ENCODE measurements around the gene RASA2.

Gene RASA2

DNA sequence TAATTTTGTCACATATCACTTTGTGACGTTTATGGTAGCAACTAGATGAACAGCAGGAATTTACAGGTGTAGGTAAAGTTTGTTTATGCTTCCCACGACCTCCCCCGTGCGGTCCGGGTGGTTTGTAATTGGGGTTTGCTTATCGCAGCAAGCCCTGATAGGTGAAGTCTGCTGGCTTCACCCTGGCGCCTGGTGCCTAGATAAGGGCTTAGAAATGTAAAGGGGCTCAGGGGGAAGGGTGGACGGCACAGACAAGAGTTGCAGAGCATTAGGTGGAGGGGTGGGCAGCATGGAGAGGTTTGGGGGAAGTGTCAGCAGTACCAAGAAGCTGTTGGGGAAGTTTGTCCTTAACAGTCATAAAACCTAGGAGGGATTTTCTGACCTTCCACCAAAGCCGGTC lies 143.1 kb downstream of the RASA2 start:
- Histone ChIP-seq H3K4me3 (no peak overlapping the region), H3K9ac (ENCODE audit: insufficient read length) (no peak overlapping the region), H3K9me3 (ENCODE audit: low read depth, low read length) (no peaks in the 10 kb centered on the region), H3K27ac (no peak overlapping the region), H3K36me3 (ENCODE audit: insufficient read depth, low read length) (no peaks in the 10 kb centered on the region)
- TF ChIP-seq EZH2 (IDR thresholded peaks at IDR 0.05) = no peak
- no peak for TF ChIP-seq POLR2AphosphoS5 (IDR thresholded peaks at IDR 0.05; ENCODE audit: borderline replicate concordance, low read depth, low read length)
- no peak for TF ChIP-seq FOXP2 (optimal IDR thresholded peaks at IDR 0.05; ENCODE audit: control extremely low read depth, extremely low read length, insufficient read depth)
- no peak for DNase-seq (ENCODE audit: low read depth, low spot score)

DNA sequence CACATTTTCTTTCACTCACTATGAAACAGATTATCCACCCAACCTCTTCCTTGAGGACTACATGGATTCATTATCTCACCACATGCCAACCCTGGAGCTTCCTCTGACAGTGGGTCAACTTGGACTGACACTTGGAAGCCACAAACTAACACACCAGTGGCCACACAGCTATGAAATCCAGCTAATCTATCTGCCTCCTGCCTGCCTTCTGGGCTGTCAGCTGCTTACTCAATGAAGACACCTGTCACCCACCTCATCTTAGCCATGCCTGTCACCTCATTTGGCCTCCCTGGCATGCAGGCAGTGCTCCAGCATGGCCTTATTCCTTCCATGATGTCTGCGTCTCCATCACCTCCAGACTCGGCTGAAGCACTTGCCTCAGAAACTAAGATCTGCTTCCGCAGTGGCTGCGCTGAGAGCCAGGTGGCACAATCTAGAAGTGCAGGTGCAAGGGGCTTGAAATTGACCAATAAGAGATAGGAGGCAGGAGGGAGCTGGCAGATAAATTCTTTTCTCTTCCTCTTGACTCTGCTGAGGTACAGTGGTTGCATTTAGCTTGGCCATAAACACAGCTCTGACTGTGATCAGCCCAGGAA lies 146.1 kb downstream of the RASA2 start:
- H3K9me3 ChIP-seq (ENCODE audit: low read depth, low read length) = no peaks in the 10 kb centered on the region
- no peak overlapping the region for H3K9ac ChIP-seq (ENCODE audit: insufficient read length)
- no peak for DNase-seq (ENCODE audit: low read depth, low spot score)
- no peak overlapping the region for H3K27ac ChIP-seq
- no peak overlapping the region for H3K4me3 ChIP-seq
- H3K36me3 ChIP-seq (ENCODE audit: insufficient read depth, low read length) = no peaks in the 10 kb centered on the region
- TF ChIP-seq EZH2 (IDR thresholded peaks at IDR 0.05) (no peak), FOXP2 (optimal IDR thresholded peaks at IDR 0.05; ENCODE audit: control extremely low read depth, extremely low read length, insufficient read depth) (no peak), POLR2AphosphoS5 (IDR thresholded peaks at IDR 0.05; ENCODE audit: borderline replicate concordance, low read depth, low read length) (no peak)

DNA sequence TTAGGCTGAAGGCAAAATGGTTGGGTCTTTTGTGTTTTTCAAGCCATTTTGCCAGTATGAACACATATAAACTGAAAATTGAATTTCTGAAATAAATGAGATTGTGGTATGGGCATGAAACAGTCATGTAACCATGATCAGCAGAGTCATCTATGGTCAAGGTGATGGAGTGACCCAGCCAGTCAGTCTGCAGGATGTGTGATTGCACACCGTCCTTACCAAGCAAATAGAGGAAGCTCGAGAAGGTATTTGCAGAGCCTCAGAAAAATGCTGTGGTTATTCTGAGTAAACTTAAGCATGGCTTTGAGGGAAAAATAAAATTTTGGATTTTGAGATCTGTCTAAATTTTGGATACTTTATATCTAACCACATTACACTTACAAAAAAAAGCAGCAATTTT lies 155.4 kb downstream of the RASA2 start:
- no peak for DNase-seq (ENCODE audit: low read depth, low spot score)
- no peaks in the 10 kb centered on the region for H3K9me3 ChIP-seq (ENCODE audit: low read depth, low read length)
- H3K27ac ChIP-seq = no peak overlapping the region
- no peak for TF ChIP-seq POLR2AphosphoS5 (IDR thresholded peaks at IDR 0.05; ENCODE audit: borderline replicate concordance, low read depth, low read length)
- TF ChIP-seq FOXP2 (optimal IDR thresholded peaks at IDR 0.05; ENCODE audit: control extremely low read depth, extremely low read length, insufficient read depth) = no peak
- no peak for TF ChIP-seq EZH2 (IDR thresholded peaks at IDR 0.05)
- H3K36me3 ChIP-seq (ENCODE audit: insufficient read depth, low read length) = no peaks in the 10 kb centered on the region
- H3K4me3 ChIP-seq = no peak overlapping the region
- H3K9ac ChIP-seq (ENCODE audit: insufficient read length) = no peak overlapping the region

DNA sequence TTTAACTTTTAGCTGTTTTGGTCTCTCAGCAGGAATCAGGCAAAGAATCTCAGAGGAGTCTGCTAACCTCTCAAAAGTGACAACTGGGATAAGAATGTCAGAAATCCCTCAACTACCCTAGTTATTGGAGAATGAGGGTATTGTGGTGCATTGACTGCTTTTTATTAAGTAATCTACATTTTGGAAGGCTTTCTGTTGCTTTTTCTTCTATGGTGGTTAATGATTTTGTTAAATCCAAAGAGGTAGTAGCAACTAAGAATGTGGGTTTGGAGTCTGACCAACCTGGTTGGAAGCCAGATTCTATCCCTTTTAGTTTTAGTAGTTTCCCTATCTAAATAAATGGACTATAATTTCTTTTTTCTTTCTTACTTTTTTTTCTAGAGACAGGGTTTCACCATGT lies 156.6 kb downstream of the RASA2 start:
- Histone ChIP-seq H3K9ac (ENCODE audit: insufficient read length) (no peak overlapping the region), H3K27ac (no peak overlapping the region), H3K36me3 (ENCODE audit: insufficient read depth, low read length) (no peaks in the 10 kb centered on the region), H3K4me3 (no peak overlapping the region), H3K9me3 (ENCODE audit: low read depth, low read length) (no peaks in the 10 kb centered on the region)
- no peak for TF ChIP-seq EZH2 (IDR thresholded peaks at IDR 0.05)
- no peak for TF ChIP-seq FOXP2 (optimal IDR thresholded peaks at IDR 0.05; ENCODE audit: control extremely low read depth, extremely low read length, insufficient read depth)
- no peak for TF ChIP-seq POLR2AphosphoS5 (IDR thresholded peaks at IDR 0.05; ENCODE audit: borderline replicate concordance, low read depth, low read length)
- DNase-seq (ENCODE audit: low read depth, low spot score) = no peak

DNA sequence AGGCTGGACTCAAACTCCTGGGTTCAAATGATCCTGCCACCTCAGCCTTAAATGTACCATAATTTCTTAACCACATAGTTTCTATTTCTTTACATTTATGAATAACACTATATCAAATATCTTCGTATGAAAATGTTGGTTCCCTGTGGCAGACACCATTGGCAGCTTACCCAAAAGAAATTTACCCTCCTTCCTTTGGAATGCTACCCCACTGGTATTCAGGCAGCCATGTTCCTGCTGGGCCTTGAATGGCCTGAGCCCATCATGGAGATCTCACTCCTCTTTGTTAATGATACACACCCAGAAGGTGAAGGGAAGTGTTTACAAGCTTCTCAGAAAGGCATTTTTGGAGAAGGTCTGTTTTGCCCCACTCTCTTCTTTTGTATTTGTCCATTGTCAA lies 157.0 kb downstream of the RASA2 start:
- no peak for DNase-seq (ENCODE audit: low read depth, low spot score)
- H3K27ac ChIP-seq = no peak overlapping the region
- TF ChIP-seq POLR2AphosphoS5 (IDR thresholded peaks at IDR 0.05; ENCODE audit: borderline replicate concordance, low read depth, low read length) (no peak), FOXP2 (optimal IDR thresholded peaks at IDR 0.05; ENCODE audit: control extremely low read depth, extremely low read length, insufficient read depth) (no peak), EZH2 (IDR thresholded peaks at IDR 0.05) (no peak)
- H3K9me3 ChIP-seq (ENCODE audit: low read depth, low read length) = no peaks in the 10 kb centered on the region
- H3K36me3 ChIP-seq (ENCODE audit: insufficient read depth, low read length) = no peaks in the 10 kb centered on the region
- no peak overlapping the region for H3K9ac ChIP-seq (ENCODE audit: insufficient read length)
- no peak overlapping the region for H3K4me3 ChIP-seq

DNA sequence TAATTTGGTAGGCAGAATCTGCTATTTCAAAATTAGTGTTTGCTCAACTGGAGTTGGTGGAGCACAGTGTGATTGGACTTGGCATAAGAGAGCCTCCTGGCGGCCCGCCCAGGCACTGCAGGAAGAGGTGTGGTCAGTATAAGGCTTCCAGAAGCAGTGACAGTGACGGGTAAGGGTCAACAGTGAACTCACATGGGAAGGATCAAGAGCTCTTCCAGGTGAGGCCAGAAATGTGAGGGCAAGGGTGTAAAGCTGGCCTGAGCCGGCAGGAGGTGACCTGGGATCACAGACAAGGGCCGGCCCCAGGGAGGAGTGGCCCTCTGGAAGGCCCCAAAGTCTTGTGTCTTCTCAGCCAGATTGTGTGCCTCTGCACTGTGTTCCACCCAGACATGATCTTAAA lies 158.1 kb downstream of the RASA2 start:
- DNase-seq (ENCODE audit: low read depth, low spot score) = no peak
- H3K4me3 ChIP-seq = no peak overlapping the region
- H3K9me3 ChIP-seq (ENCODE audit: low read depth, low read length) = no peaks in the 10 kb centered on the region

DNA sequence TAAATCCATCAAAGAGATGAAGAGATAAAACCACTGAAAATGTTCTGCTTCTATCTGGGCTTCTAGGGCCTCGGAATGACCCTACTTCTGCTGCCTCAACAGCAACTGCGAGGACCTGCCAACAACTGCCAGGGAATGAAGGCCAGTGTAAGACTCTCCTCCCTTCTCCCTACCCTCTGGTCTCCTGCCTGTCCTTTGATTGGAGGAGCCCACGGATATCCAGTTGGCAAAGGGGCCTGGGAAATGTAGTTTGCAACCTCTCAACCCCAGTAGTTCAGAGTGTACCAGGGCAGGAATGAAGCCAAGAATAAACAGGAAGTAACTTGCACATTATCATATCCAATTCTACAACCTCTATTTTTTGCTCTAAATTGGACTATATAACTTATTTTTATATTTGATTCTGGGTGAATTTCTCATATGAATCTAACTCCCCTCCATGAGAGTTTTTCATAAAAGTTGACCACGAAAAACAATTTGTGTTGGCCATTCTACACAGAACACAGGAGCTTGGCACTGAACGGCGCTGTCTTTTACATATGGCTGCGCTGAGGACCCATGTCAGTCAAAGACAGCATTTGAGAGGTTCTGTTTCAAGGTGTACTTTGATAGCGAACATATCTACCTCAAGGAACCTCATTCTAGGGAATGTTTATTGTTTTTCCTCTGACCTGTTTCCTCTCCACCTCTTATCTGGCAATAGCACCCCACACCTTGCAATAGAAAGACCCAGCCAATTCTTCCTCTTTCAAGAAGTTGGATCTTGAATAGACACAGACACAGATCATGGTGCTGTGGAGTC lies 160.1 kb downstream of the RASA2 start:
- Histone ChIP-seq H3K9ac (ENCODE audit: insufficient read length) (no peak overlapping the region), H3K36me3 (ENCODE audit: insufficient read depth, low read length) (no peaks in the 10 kb centered on the region), H3K27ac (0 out of 2 replicates have a peak overlapping the region, but pooled peaks have one; percentile 1), H3K4me3 (no peak overlapping the region), H3K9me3 (ENCODE audit: low read depth, low read length) (no peaks in the 10 kb centered on the region)
- peak; percentile 81 for DNase-seq (ENCODE audit: low read depth, low spot score)
- TF ChIP-seq POLR2AphosphoS5 (IDR thresholded peaks at IDR 0.05; ENCODE audit: borderline replicate concordance, low read depth, low read length) (peak; percentile 73), EZH2 (IDR thresholded peaks at IDR 0.05) (no peak)

More for the DNA sequence above, 158.1 kb downstream of the RASA2 start:
- Histone ChIP-seq H3K9ac (ENCODE audit: insufficient read length) (no peak overlapping the region), H3K36me3 (ENCODE audit: insufficient read depth, low read length) (no peaks in the 10 kb centered on the region), H3K27ac (no peak overlapping the region)
- no peak for TF ChIP-seq FOXP2 (optimal IDR thresholded peaks at IDR 0.05; ENCODE audit: control extremely low read depth, extremely low read length, insufficient read depth)
- TF ChIP-seq EZH2 (IDR thresholded peaks at IDR 0.05) = no peak
- TF ChIP-seq POLR2AphosphoS5 (IDR thresholded peaks at IDR 0.05; ENCODE audit: borderline replicate concordance, low read depth, low read length) = no peak

DNA sequence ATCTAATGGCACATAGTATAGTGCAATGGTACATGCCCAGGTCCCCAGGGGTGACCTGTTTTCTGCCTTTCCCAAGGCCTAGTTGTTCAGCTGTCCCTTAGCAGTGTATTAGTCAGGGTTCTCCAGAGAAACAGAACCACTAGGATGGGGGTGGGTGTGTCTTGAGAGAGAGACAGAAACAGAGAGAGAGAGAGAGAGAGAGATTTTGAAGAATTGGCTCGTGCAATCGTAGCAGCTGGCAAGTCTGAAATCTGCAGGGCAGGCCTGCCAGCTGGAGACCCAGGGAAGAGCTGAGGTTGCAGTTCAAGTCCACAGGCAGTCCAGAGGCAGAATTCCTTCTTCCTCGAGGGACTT lies 160.7 kb downstream of the RASA2 start:
- TF ChIP-seq EZH2 (IDR thresholded peaks at IDR 0.05) (no peak), FOXP2 (optimal IDR thresholded peaks at IDR 0.05; ENCODE audit: control extremely low read depth, extremely low read length, insufficient read depth) (no peak), POLR2AphosphoS5 (IDR thresholded peaks at IDR 0.05; ENCODE audit: borderline replicate concordance, low read depth, low read length) (no peak)

More for the DNA sequence above, 160.7 kb downstream of the RASA2 start:
- Histone ChIP-seq H3K4me3 (no peak overlapping the region), H3K9me3 (ENCODE audit: low read depth, low read length) (no peaks in the 10 kb centered on the region), H3K9ac (ENCODE audit: insufficient read length) (no peak overlapping the region), H3K36me3 (ENCODE audit: insufficient read depth, low read length) (no peaks in the 10 kb centered on the region), H3K27ac (0 out of 2 replicates have a peak overlapping the region, but pooled peaks have one; percentile 1)
- no peak for DNase-seq (ENCODE audit: low read depth, low spot score)

All from SK-N-MC (cell line).